H9 (cell line): ENCODE data around the gene ANKMY1. TPM values are rescaled to one million over a fixed set of nuclear protein-coding genes. Genes with fewer than 3 reads are reported as not detected.

Experiments
- DNase-seq: peaks from one replicate; pipeline ENCODE4 v3.0.0-alpha.2; 2017
- H2AFZ ChIP-seq: one replicate; pipeline ENCODE4 v1.6.1; 2013; ENCODE audit warnings: mild to moderate bottlenecking, low read length, control low read depth, moderate library complexity
- H2AK5ac ChIP-seq: 2 replicates; pipeline ENCODE4 v1.6.1; 2013; ENCODE audit warnings: low read length, control low read depth, mixed read lengths; ENCODE audit not compliant: insufficient read length
- H2BK120ac ChIP-seq: one replicate; pipeline ENCODE4 v1.6.1; 2013; ENCODE audit warnings: low read depth, mild to moderate bottlenecking, low read length, control low read depth, inconsistent platforms; ENCODE audit not compliant: poor library complexity, severe bottlenecking
- H2BK12ac ChIP-seq: 2 replicates; pipeline ENCODE4 v1.6.1; 2013; ENCODE audit warnings: low read length, control low read depth, mixed read lengths, low read depth; ENCODE audit not compliant: insufficient read length
- H2BK15ac ChIP-seq: 2 replicates; pipeline ENCODE4 v1.6.1; 2013; ENCODE audit warnings: low read depth, low read length, control low read depth
- H2BK20ac ChIP-seq: one replicate; pipeline ENCODE4 v1.6.1; 2013; ENCODE audit warnings: low read depth, mild to moderate bottlenecking, low read length, control low read depth, inconsistent platforms; ENCODE audit not compliant: poor library complexity, severe bottlenecking
- H2BK5ac ChIP-seq: 2 replicates; pipeline ENCODE4 v1.6.1; 2013; ENCODE audit warnings: low read length, control low read depth, mixed read lengths; ENCODE audit not compliant: insufficient read length
- H3K14ac ChIP-seq: 2 replicates; pipeline ENCODE4 v1.6.1; 2013; ENCODE audit warnings: low read length, control low read depth; ENCODE audit not compliant: insufficient read depth
- H3K18ac ChIP-seq: 2 replicates; pipeline ENCODE4 v1.6.1; 2013; ENCODE audit warnings: low read depth, mild to moderate bottlenecking, mixed read lengths, low read length, control low read depth; ENCODE audit not compliant: insufficient read length
- H3K23ac ChIP-seq: 2 replicates; pipeline ENCODE4 v1.6.1; 2013; ENCODE audit warnings: low read length, control low read depth, mixed read lengths, low read depth; ENCODE audit not compliant: insufficient read length
- H3K23me2 ChIP-seq: 2 replicates; pipeline ENCODE4 v1.6.1; 2013; ENCODE audit warnings: low read depth, mild to moderate bottlenecking, mixed read lengths, low read length, control low read depth; ENCODE audit not compliant: insufficient read length, poor library complexity, severe bottlenecking
- H3K27ac ChIP-seq: 2 replicates; pipeline ENCODE4 v1.5.1; 2013; ENCODE audit warnings: low read length, control low read depth, mixed read lengths, low read depth; ENCODE audit not compliant: insufficient read length
- H3K27me3 ChIP-seq: 2 replicates; pipeline ENCODE4 v1.6.1; 2013; ENCODE audit warnings: low read length, control low read depth, inconsistent platforms; ENCODE audit not compliant: insufficient read depth
- H3K4ac ChIP-seq: 2 replicates; pipeline ENCODE4 v1.6.1; 2013; ENCODE audit warnings: low read depth, mild to moderate bottlenecking, control low read depth, inconsistent platforms, low read length, moderate library complexity
- H3K4me1 ChIP-seq: 2 replicates; pipeline ENCODE4 v1.6.1; 2013; ENCODE audit warnings: low read length, control low read depth, inconsistent platforms; ENCODE audit not compliant: insufficient read depth
- H3K4me2 ChIP-seq: 2 replicates; pipeline ENCODE4 v1.6.1; 2013; ENCODE audit warnings: low read length, control low read depth, mixed read lengths; ENCODE audit not compliant: insufficient read length, insufficient read depth
- H3K56ac ChIP-seq: 2 replicates; pipeline ENCODE4 v1.6.1; 2013; ENCODE audit warnings: low read depth, mild to moderate bottlenecking, mixed read lengths, low read length, control low read depth; ENCODE audit not compliant: insufficient read length
- H3K79me1 ChIP-seq: 2 replicates; pipeline ENCODE4 v1.6.1; 2013; ENCODE audit warnings: low read depth, mild to moderate bottlenecking, moderate library complexity, low read length, control low read depth, inconsistent platforms; ENCODE audit not compliant: insufficient read depth, poor library complexity, severe bottlenecking
- H3K79me2 ChIP-seq: 2 replicates; pipeline ENCODE4 v1.6.1; 2013; ENCODE audit warnings: low read length, control low read depth, inconsistent platforms; ENCODE audit not compliant: insufficient read depth
- H3K9ac ChIP-seq: 2 replicates; pipeline ENCODE4 v1.6.1; 2013; ENCODE audit warnings: low read length, control low read depth, mixed read lengths; ENCODE audit not compliant: insufficient read length; ENCODE audit errors: extremely low read depth
- H3K9me3 ChIP-seq: one replicate; pipeline ENCODE4 v1.6.1; 2013; ENCODE audit warnings: low read depth, low read length, inconsistent platforms; ENCODE audit not compliant: control insufficient read depth
- H3T11ph ChIP-seq: one replicate; pipeline ENCODE4 v1.6.1; 2013; ENCODE audit warnings: mild to moderate bottlenecking, low read length, control low read depth, inconsistent platforms
- H4K20me1 ChIP-seq: one replicate; pipeline ENCODE4 v1.6.1; 2013; ENCODE audit not compliant: control insufficient read depth, insufficient read length, insufficient read depth
- H4K5ac ChIP-seq: 2 replicates; pipeline ENCODE4 v1.6.1; 2013; ENCODE audit warnings: low read depth, mild to moderate bottlenecking, mixed read lengths, low read length, control low read depth; ENCODE audit not compliant: insufficient read length
- H4K8ac ChIP-seq: replicated peaks from 2 replicates; pipeline ENCODE4 v1.6.1; 2013; ENCODE audit warnings: low read length, control low read depth, mixed read lengths, low read depth; ENCODE audit not compliant: insufficient read length
- H4K91ac ChIP-seq: 2 replicates; pipeline ENCODE4 v1.6.1; 2013; ENCODE audit warnings: low read depth, mild to moderate bottlenecking, moderate library complexity, mixed read lengths, low read length, control low read depth; ENCODE audit not compliant: insufficient read length
- H3K27ac Mint-ChIP-seq, 3 experiments: 2 replicates in 2 of 3; 3 replicates in 1 of 3; pipeline ENCODE4 v1.8.0; 2020 to 2021; ENCODE audit warnings: mixed read lengths in 3 of 3, mild to moderate bottlenecking in 1 of 3, moderate library complexity in 1 of 3
- H3K27me3 Mint-ChIP-seq: 2 replicates; pipeline ENCODE4 v1.8.0; 2021; ENCODE audit warnings: low read depth, mild to moderate bottlenecking, moderate library complexity, mixed read lengths
- H3K36me3 Mint-ChIP-seq, 3 experiments: 2 replicates in 2 of 3; 3 replicates in 1 of 3; pipeline ENCODE4 v1.8.0; 2020 to 2021; ENCODE audit warnings: low read depth in 3 of 3, mixed read lengths in 3 of 3; ENCODE audit not compliant: insufficient read depth in 1 of 3
- H3K4me1 Mint-ChIP-seq, 2 experiments: 2 replicates each; pipeline ENCODE4 v1.8.0; 2020; ENCODE audit warnings: mixed read lengths in 2 of 2
- H3K4me3 Mint-ChIP-seq, 2 experiments: 2 replicates in 1 of 2; 3 replicates in 1 of 2; pipeline ENCODE4 v1.8.0; 2020 to 2021; ENCODE audit warnings: mild to moderate bottlenecking in 2 of 2, mixed read lengths in 2 of 2, moderate library complexity in 1 of 2
- H3K9me3 Mint-ChIP-seq, 2 experiments: 2 replicates in 1 of 2; 3 replicates in 1 of 2; pipeline ENCODE4 v1.8.0; 2020; ENCODE audit warnings: mild to moderate bottlenecking in 2 of 2, mixed read lengths in 2 of 2, moderate library complexity in 1 of 2
- CTCF ChIP-seq: fragments of 200-600 bp; sonication (generic); conservative IDR thresholded peaks from 3 replicates; pipeline ENCODE4 v1.8.0; 2021; ENCODE audit warnings: antibody characterized with exemption, mild to moderate bottlenecking
- WGBS: extraction: QIAGEN DNeasy Blood & Tissue Kit; methylation state at CpG from one replicate; pipeline ENCODE4 v1.1.7; 2013; ENCODE audit warnings: missing lambda C conversion rate, low lambda C conversion rate, mixed read lengths; ENCODE audit not compliant: insufficient read length; ENCODE audit errors: extremely low coverage; 5-methylcytosine and 5-hydroxymethylcytosine counted together
- total RNA-seq: library from RNA; stranded (reverse); gene quantifications from 2 replicates; pipeline ENCODE4 v1.2.1, GENCODE V29; 2021

ANKMY1 gene
- total RNA-seq, 1 experiment from 2014 or later = 13.7 TPM

- H2BK15ac ChIP-seq = no peak overlapping the region
- no peaks in the 10 kb centered on the region for H3K27me3 ChIP-seq
- no peak overlapping the region for H3K56ac ChIP-seq
- H3K23ac ChIP-seq = no peak overlapping the region
- no peak overlapping the region for H4K91ac ChIP-seq
- no peak overlapping the region for H4K8ac ChIP-seq
- no peak overlapping the region for H3K18ac ChIP-seq
- H3K14ac ChIP-seq = no peak overlapping the region
- no peaks in the 10 kb centered on the region for H3K79me2 ChIP-seq
- Mint-ChIP-seq H3K4me1 (no peaks in the 10 kb centered on the region), H3K27me3 (no peaks in the 10 kb centered on the region; the same call in 1 of the 2 replicates), H3K9me3 (no peaks in the 10 kb centered on the region), H3K27ac (peak overlapping the region in 1 of 3 experiments; percentile 74; a peak in 2 of 7 replicates), H3K4me3 (no peak overlapping the region; a peak in 1 of 5 replicates), H3K36me3 (no peaks in the 10 kb centered on the region)
- no peak overlapping the region for H3K4me2 ChIP-seq
- H2BK20ac ChIP-seq = no peak overlapping the region
- H3K9me3 ChIP-seq = no peaks in the 10 kb centered on the region
- no peak overlapping the region for H2AK5ac ChIP-seq
- no peak overlapping the region for H2AFZ ChIP-seq
- H2BK120ac ChIP-seq = no peak overlapping the region
- no peaks in the 10 kb centered on the region for H3K23me2 ChIP-seq
- no peaks in the 10 kb centered on the region for H3K79me1 ChIP-seq
- H2BK12ac ChIP-seq = no peak overlapping the region
- no peak overlapping the region for H3K9ac ChIP-seq
- H3K4me1 ChIP-seq = no peaks in the 10 kb centered on the region
- H4K20me1 ChIP-seq = no peaks in the 10 kb centered on the region
- H3K27ac ChIP-seq = no peak overlapping the region
- TF ChIP-seq CTCF = no peak
- H3T11ph ChIP-seq = no peak overlapping the region
- no peak overlapping the region for H2BK5ac ChIP-seq
- no peak overlapping the region for H3K4ac ChIP-seq
- DNase-seq = peak; percentile 20
- no peak overlapping the region for H4K5ac ChIP-seq
- no CpG with 5 or more reads among the region's 14 CpGs for WGBS
These were observed 55.2 kb downstream of the ANKMY1 start for GRCh38 chr2:240502430-240503121.
